ENCODE data around the gene TNFRSF21. TPM values are rescaled to one million over a fixed set of nuclear protein-coding genes. Genes with fewer than 3 reads are reported as not detected.

TNFRSF21 gene
- total RNA-seq, 1 experiment from 2014 or later = 106 TPM

- Histone ChIP-seq H3K4me2 (ENCODE audit: low read length) (no peak overlapping the region), H3K9me2 (replicated peaks; ENCODE audit: low read length) (no peaks in the 10 kb centered on the region), H2AFZ (ENCODE audit: low read length) (no peak overlapping the region), H3F3A (ENCODE audit: low read length, unreplicated experiment) (no peaks in the 10 kb centered on the region), H3K27ac (ENCODE audit: low read length) (no peak overlapping the region), H3K4me3 (ENCODE audit: low read length) (no peak overlapping the region), H3K9me3 (ENCODE audit: low read length) (no peaks in the 10 kb centered on the region), H3K36me3 (ENCODE audit: low read depth, low read length) (peaks cover 44% of the 10 kb centered on the region), H3K27me3 (ENCODE audit: low read length) (no peaks in the 10 kb centered on the region), H3K9ac (ENCODE audit: low read length) (no peak overlapping the region), H3K79me2 (ENCODE audit: low read length) (peaks cover 93% of the 10 kb centered on the region), H3K4me1 (ENCODE audit: insufficient read depth, low read length) (no peaks in the 10 kb centered on the region), H4K20me1 (ENCODE audit: low read length) (peaks cover 52% of the 10 kb centered on the region)
- ATAC-seq (0 out of 2 replicates have a peak, but pooled peaks have one; percentile 22), DNase-seq (no peak)
- intact Hi-C loops (cut with micrococcal nuclease) = no loop called here
- BruUV-seq (replicated peaks) = no TSS peak
- CTCF ChIA-PET = no interaction called here
- TF ChIP-seq EZH2 (IDR thresholded peaks at IDR 0.05; ENCODE audit: low read length, unreplicated experiment) (no peak), CTCF (conservative IDR thresholded peaks at IDR 0.05; ENCODE audit: low read depth, low read length) (no peak), EZH2phosphoT487 (IDR thresholded peaks at IDR 0.05; ENCODE audit: borderline replicate concordance, low read length) (no peak)
- POLR2A ChIA-PET (ENCODE audit: unreplicated experiment) = no interaction called here
Observed at GRCh38 chr6:47268572-47269187, 41.0 kb downstream of the TNFRSF21 start.

GRCh38 chr6:47267301-47267700 is 42.4 kb downstream of the TNFRSF21 start:
- H3F3A ChIP-seq (ENCODE audit: low read length, unreplicated experiment) = no peaks in the 10 kb centered on the region
- no peaks in the 10 kb centered on the region for H3K4me1 ChIP-seq (ENCODE audit: insufficient read depth, low read length)
- intact Hi-C loops (cut with micrococcal nuclease) = no loop called here
- peaks cover 57% of the 10 kb centered on the region for H3K36me3 ChIP-seq (ENCODE audit: low read depth, low read length)
- BruUV-seq (replicated peaks) = no TSS peak
- H3K4me2 ChIP-seq (ENCODE audit: low read length) = no peak overlapping the region
- ChIA-PET CTCF (no interaction called here), POLR2A (ENCODE audit: unreplicated experiment) (interaction anchor here (0.6 to 0.7 kb wide), 2 partner anchors 32 to 1501 kb away, joined by 3 read pairs; no protein-coding TSS in a partner anchor)
- H3K9me2 ChIP-seq (replicated peaks; ENCODE audit: low read length) = no peaks in the 10 kb centered on the region
- no peak overlapping the region for H3K9ac ChIP-seq (ENCODE audit: low read length)
- peaks cover 93% of the 10 kb centered on the region for H3K79me2 ChIP-seq (ENCODE audit: low read length)
- no peaks in the 10 kb centered on the region for H3K9me3 ChIP-seq (ENCODE audit: low read length)
- H3K4me3 ChIP-seq (ENCODE audit: low read length) = no peak overlapping the region
- no peak for TF ChIP-seq CTCF (conservative IDR thresholded peaks at IDR 0.05; ENCODE audit: low read depth, low read length)
- TF ChIP-seq EZH2 (IDR thresholded peaks at IDR 0.05; ENCODE audit: low read length, unreplicated experiment) = no peak
- TF ChIP-seq EZH2phosphoT487 (IDR thresholded peaks at IDR 0.05; ENCODE audit: borderline replicate concordance, low read length) = no peak
- H2AFZ ChIP-seq (ENCODE audit: low read length) = no peak overlapping the region
- no peak for DNase-seq
- no peak for ATAC-seq
- H3K27me3 ChIP-seq (ENCODE audit: low read length) = no peaks in the 10 kb centered on the region
- no peak overlapping the region for H3K27ac ChIP-seq (ENCODE audit: low read length)
- H4K20me1 ChIP-seq (ENCODE audit: low read length) = peaks cover 62% of the 10 kb centered on the region

GRCh38 chr6:47265971-47266370 is 43.7 kb downstream of the TNFRSF21 start:
- no peak overlapping the region for H3K9ac ChIP-seq (ENCODE audit: low read length)
- no TSS peak for BruUV-seq (replicated peaks)
- no peaks in the 10 kb centered on the region for H3K9me3 ChIP-seq (ENCODE audit: low read length)
- no peak overlapping the region for H3K4me2 ChIP-seq (ENCODE audit: low read length)
- no peak for ATAC-seq
- no peaks in the 10 kb centered on the region for H3K4me1 ChIP-seq (ENCODE audit: insufficient read depth, low read length)
- ChIA-PET POLR2A (ENCODE audit: unreplicated experiment) (no interaction called here), CTCF (no interaction called here)
- no peak overlapping the region for H3K27ac ChIP-seq (ENCODE audit: low read length)
- no peak overlapping the region for H2AFZ ChIP-seq (ENCODE audit: low read length)
- no peak overlapping the region for H3K4me3 ChIP-seq (ENCODE audit: low read length)
- H3F3A ChIP-seq (ENCODE audit: low read length, unreplicated experiment) = no peaks in the 10 kb centered on the region
- no peaks in the 10 kb centered on the region for H3K9me2 ChIP-seq (replicated peaks; ENCODE audit: low read length)
- H3K27me3 ChIP-seq (ENCODE audit: low read length) = no peaks in the 10 kb centered on the region
- TF ChIP-seq EZH2 (IDR thresholded peaks at IDR 0.05; ENCODE audit: low read length, unreplicated experiment) = no peak
- no peak for TF ChIP-seq EZH2phosphoT487 (IDR thresholded peaks at IDR 0.05; ENCODE audit: borderline replicate concordance, low read length)
- TF ChIP-seq CTCF (conservative IDR thresholded peaks at IDR 0.05; ENCODE audit: low read depth, low read length) = no peak
- peaks cover 93% of the 10 kb centered on the region for H3K79me2 ChIP-seq (ENCODE audit: low read length)
- intact Hi-C loops (cut with micrococcal nuclease) = no loop called here
- H3K36me3 ChIP-seq (ENCODE audit: low read depth, low read length) = peaks cover 68% of the 10 kb centered on the region
- DNase-seq = no peak
- H4K20me1 ChIP-seq (ENCODE audit: low read length) = peaks cover 67% of the 10 kb centered on the region
